Measurements from ENCODE around the gene LRP8. TPM values are rescaled to one million over a fixed set of nuclear protein-coding genes. Genes with fewer than 3 reads are reported as not detected.

LRP8 gene
- total and polyA plus RNA-seq, 9 of the 15 experiments (the other 6 are each of a cell fraction or from before 2014, with no cell fraction given) = 7.1 to 56.1 (median 31.3) TPM

- TF ChIP-seq ZNF407 (IDR thresholded peaks at IDR 0.05; ENCODE audit: low read depth) = no peak
- no peak for TF ChIP-seq ZNF449 (CRISPR knock-in tag; IDR thresholded peaks at IDR 0.05)
- no peak for TF ChIP-seq CEBPB (tag; IDR thresholded peaks at IDR 0.05)
- TF ChIP-seq MTA2 (IDR thresholded peaks at IDR 0.05; ENCODE audit: low read depth) = no peak
- TF ChIP-seq FOSL1 (tag; conservative IDR thresholded peaks at IDR 0.05) = peak; percentile 41; the same call in 1 of the 2 replicates
- no peak for TF ChIP-seq ATF1 (CRISPR knock-in tag; IDR thresholded peaks at IDR 0.05)
- TF ChIP-seq ATF1 (tag; IDR thresholded peaks at IDR 0.05) = no peak
- no peak for TF ChIP-seq ZC3H4 (CRISPR knock-in tag; IDR thresholded peaks at IDR 0.05; ENCODE audit: borderline replicate concordance)
- TF ChIP-seq RBM25 (IDR thresholded peaks at IDR 0.05; ENCODE audit: low read depth, low read length, severe bottlenecking) = no peak
- no peak for TF ChIP-seq SIN3B (IDR thresholded peaks at IDR 0.05; ENCODE audit: low read depth)
- TF ChIP-seq MAFF (IDR thresholded peaks at IDR 0.05; ENCODE audit: low read length) = no peak
- no peak for TF ChIP-seq CTCF (IDR thresholded peaks at IDR 0.05 in 2 of 3, conservative IDR thresholded peaks at IDR 0.05 in 1 of 3; ENCODE audit: insufficient read depth in 2 of 3, low read depth in 1 of 3, low read length in 3 of 3)
- no peak for TF ChIP-seq CCAR2 (IDR thresholded peaks at IDR 0.05; ENCODE audit: low read depth, low read length)
- no peak for TF ChIP-seq ZNF174 (CRISPR knock-in tag; IDR thresholded peaks at IDR 0.05)
- no peak for TF ChIP-seq NCOA2 (IDR thresholded peaks at IDR 0.05; ENCODE audit: partially characterized antibody in 2 of 2)
- no peak for TF ChIP-seq RBM14 (IDR thresholded peaks at IDR 0.05; ENCODE audit: borderline replicate concordance, insufficient read depth, low read depth, low read length)
- TF ChIP-seq RBM17 (IDR thresholded peaks at IDR 0.05; ENCODE audit: borderline replicate concordance, low read depth, low read length) = no peak
Observed at GRCh38 chr1:53254011-53254640, 73.7 kb downstream of the LRP8 start (continued).

All from K562 (cell line).